Esophagus muscularis mucosa (tissue), 4 donors: Measurements from ENCODE around the gene RAD9A.

Experiments
- CTCF ChIP-seq, 3 experiments: fragments of 200-600 bp in 2 of 3; fragments of 450-650 bp in 1 of 3; sonication (generic) in 2 of 3; IDR thresholded peaks; one replicate each; pipeline ENCODE4 v1.5.1; 2017 to 2019; ENCODE audit warnings: antibody characterized with exemption in 3 of 3, mild to moderate bottlenecking in 2 of 3, moderate library complexity in 1 of 3
- EP300 ChIP-seq: sonication (generic); formaldehyde crosslinking; IDR thresholded peaks from one replicate; pipeline ENCODE4 v1.6.1; 2017; ENCODE audit warnings: antibody characterized with exemption
- POLR2A ChIP-seq: fragments of 450-650 bp; IDR thresholded peaks from one replicate; pipeline ENCODE4 v1.6.1; 2017; ENCODE audit warnings: antibody characterized with exemption, moderate library complexity, mild to moderate bottlenecking, low read depth
- POLR2AphosphoS5 ChIP-seq, 2 donors: sonication (generic); formaldehyde crosslinking; IDR thresholded peaks; one replicate each; pipeline ENCODE4 v1.6.1; 2017; ENCODE audit warnings: antibody characterized with exemption in 2 of 2

- TF ChIP-seq POLR2AphosphoS5 (IDR thresholded peaks at IDR 0.05) (no peak), CTCF (IDR thresholded peaks at IDR 0.05) (no peak), POLR2A (no peak), EP300 (no peak)
Measured at GRCh38 chr11:67396259-67396581, 4.4 kb downstream of the RAD9A start.
